ENCODE results near the gene HMGN4. TPM values are rescaled to one million over a fixed set of nuclear protein-coding genes. Genes with fewer than 3 reads are reported as not detected.

HMGN4 gene
- total RNA-seq, 3 donors from 2014 or later, result 57.0 to 96.6 (median 82.6) TPM

DNA sequence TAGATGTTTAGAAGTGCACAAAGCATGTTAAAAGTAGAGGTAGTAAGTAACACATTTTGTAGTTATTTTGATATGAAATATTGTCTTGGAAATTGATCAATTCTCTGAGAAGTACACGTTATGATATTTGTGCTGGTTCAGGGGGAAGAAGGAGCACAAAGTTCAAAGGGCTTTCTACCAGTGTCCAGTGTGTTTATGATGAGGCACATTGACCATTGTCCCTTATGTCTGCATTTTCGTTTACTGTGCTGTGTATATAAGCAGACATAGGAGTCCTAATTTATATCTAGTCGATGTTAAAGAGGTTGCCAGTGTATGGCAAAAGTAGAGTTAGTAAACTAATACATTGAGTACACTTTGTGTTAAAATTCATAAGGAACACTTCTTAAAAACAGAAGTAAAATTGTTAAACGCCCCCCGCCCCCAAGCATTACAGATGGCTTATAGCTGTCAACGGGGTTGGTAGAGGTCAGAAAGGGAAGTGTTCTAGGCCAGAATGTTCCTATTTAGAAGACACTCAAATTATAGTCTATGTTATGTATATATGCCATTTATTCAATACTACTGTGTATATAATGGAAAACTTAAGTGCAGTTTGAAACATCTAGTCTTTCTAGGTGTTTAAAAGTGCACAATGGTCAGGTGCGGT is 13.3 kb upstream of the HMGN4 start:
- TF ChIP-seq POLR2A (IDR thresholded peaks at IDR 0.05), result no peak
- no peak for TF ChIP-seq POLR2AphosphoS5 (IDR thresholded peaks at IDR 0.05)
- TF ChIP-seq CTCF (IDR thresholded peaks at IDR 0.05), result no peak
- H3K9me3 ChIP-seq, result no peaks in the 10 kb centered on the region
- no peaks in the 10 kb centered on the region for H3K27me3 ChIP-seq
- no peaks in the 10 kb centered on the region for H3K36me3 ChIP-seq
- H3K4me3 ChIP-seq, result no peak overlapping the region
- no peaks in the 10 kb centered on the region for H3K4me1 ChIP-seq
- H3K27ac ChIP-seq, result no peak overlapping the region
- no peak for DNase-seq (ENCODE audit: low spot score in 2 of 2)
- intact Hi-C loops (cut with DNase I; ENCODE audit: low total_unique reads), result no loop called here

- intact Hi-C loops (cut with DNase I; ENCODE audit: low total_unique reads), result no loop called here
- no peaks in the 10 kb centered on the region for H3K27me3 ChIP-seq
- no peaks in the 10 kb centered on the region for H3K9me3 ChIP-seq
- no peaks in the 10 kb centered on the region for H3K4me1 ChIP-seq
- H3K4me3 ChIP-seq, result no peak overlapping the region
- TF ChIP-seq POLR2A (IDR thresholded peaks at IDR 0.05) (no peak), POLR2AphosphoS5 (IDR thresholded peaks at IDR 0.05) (no peak), CTCF (IDR thresholded peaks at IDR 0.05) (no peak)
- no peak overlapping the region for H3K27ac ChIP-seq
- no peak for DNase-seq (ENCODE audit: low spot score in 2 of 2)
- H3K36me3 ChIP-seq, result no peaks in the 10 kb centered on the region
Measured at GRCh38 chr6:26525838-26526237, 12.3 kb upstream of the HMGN4 start.

DNA sequence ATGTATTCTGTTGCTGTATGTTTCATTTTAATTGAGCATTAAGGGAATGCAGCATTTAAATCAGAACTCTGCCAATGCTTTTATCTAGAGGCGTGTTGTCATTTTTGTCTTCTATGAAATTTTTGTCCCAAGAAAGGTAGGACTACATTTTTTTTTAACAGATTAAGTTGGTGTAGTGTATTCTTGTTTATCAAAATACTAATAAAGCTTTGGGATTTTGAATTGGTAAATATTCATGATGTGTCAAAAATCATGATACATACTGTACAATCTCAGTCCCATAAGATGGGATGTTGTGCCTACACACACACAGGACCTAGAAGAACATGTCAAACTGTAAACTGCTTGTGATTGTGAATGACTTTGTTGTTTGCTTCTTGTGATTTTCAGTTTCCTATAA is 11.2 kb upstream of the HMGN4 start:
- Histone ChIP-seq H3K27me3 (no peaks in the 10 kb centered on the region), H3K4me1 (no peaks in the 10 kb centered on the region), H3K9me3 (no peaks in the 10 kb centered on the region), H3K27ac (no peak overlapping the region), H3K36me3 (no peaks in the 10 kb centered on the region), H3K4me3 (no peak overlapping the region)
- no peak for DNase-seq (ENCODE audit: low spot score in 2 of 2)
- TF ChIP-seq POLR2AphosphoS5 (IDR thresholded peaks at IDR 0.05) (no peak), POLR2A (IDR thresholded peaks at IDR 0.05) (no peak), CTCF (IDR thresholded peaks at IDR 0.05) (no peak)
- intact Hi-C loops (cut with DNase I; ENCODE audit: low total_unique reads), result no loop called here

DNA sequence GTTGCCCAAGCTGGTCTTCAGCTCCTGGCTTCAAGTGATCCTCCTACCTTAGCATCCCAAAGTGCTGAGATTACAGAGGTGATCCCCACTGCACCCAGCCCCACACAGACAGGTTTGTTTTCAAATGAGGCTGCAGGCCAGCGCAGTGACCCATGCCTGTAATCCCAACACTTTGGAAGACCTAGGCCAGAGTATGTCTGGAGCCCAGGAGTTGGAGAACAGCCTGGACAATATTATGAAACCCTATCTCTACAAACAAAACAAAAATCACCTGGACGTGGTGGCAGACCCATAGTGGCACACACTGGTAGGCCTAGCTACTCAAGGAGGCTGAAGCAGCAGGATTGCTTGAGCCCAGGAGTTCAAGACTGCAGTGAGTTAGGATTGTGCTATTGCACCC is 8.0 kb upstream of the HMGN4 start:
- TF ChIP-seq CTCF (IDR thresholded peaks at IDR 0.05), result no peak
- no peak for TF ChIP-seq POLR2AphosphoS5 (IDR thresholded peaks at IDR 0.05)
- TF ChIP-seq POLR2A (IDR thresholded peaks at IDR 0.05), result no peak
- intact Hi-C loops (cut with DNase I; ENCODE audit: low total_unique reads), result no loop called here
- no peak for DNase-seq (ENCODE audit: low spot score in 2 of 2)
- Histone ChIP-seq H3K9me3 (no peaks in the 10 kb centered on the region), H3K36me3 (no peaks in the 10 kb centered on the region), H3K4me3 (no peak overlapping the region), H3K27me3 (no peaks in the 10 kb centered on the region), H3K27ac (no peak overlapping the region), H3K4me1 (no peaks in the 10 kb centered on the region)

DNA sequence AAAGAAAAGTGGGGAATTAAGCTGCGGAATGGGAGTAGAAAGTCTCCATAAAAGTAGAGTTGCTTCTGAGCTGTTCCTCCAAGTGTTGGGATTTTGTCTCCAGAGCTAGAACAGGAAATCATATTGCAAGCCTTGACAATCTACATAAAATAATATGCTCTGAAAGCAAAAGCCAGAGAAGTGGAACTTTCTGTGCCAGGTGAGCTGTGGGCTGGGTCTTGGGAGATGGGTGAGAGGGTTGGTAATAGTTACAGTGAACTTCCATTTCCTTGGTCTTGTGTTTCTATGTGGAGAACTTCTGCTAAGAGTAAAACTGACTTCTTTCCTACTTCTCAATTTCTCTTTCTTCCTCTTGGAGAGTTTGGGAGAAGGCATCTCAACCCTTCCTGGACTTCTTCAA is 6.3 kb upstream of the HMGN4 start:
- DNase-seq (ENCODE audit: low spot score in 2 of 2), result no peak
- Histone ChIP-seq H3K27ac (peak overlapping the region; percentile 17 to 23), H3K4me3 (no peak overlapping the region), H3K36me3 (no peaks in the 10 kb centered on the region), H3K4me1 (no peaks in the 10 kb centered on the region), H3K9me3 (no peaks in the 10 kb centered on the region), H3K27me3 (no peaks in the 10 kb centered on the region)
- intact Hi-C loops (cut with DNase I; ENCODE audit: low total_unique reads), result no loop called here
- TF ChIP-seq POLR2AphosphoS5 (IDR thresholded peaks at IDR 0.05), result no peak
- TF ChIP-seq POLR2A (IDR thresholded peaks at IDR 0.05), result no peak
- TF ChIP-seq CTCF (IDR thresholded peaks at IDR 0.05), result no peak

All from breast epithelium (tissue), 4 donors.